Central memory CD4-positive, alpha-beta T cell (primary cell): ENCODE data around the gene CHST13.
A peak's percentile ranks its signal among the peaks of the same experiment; 100 is the strongest.

Experiments
- DNase-seq: peaks from one replicate; pipeline ENCODE4 v3.0.0; 2022

Gene CHST13

DNA sequence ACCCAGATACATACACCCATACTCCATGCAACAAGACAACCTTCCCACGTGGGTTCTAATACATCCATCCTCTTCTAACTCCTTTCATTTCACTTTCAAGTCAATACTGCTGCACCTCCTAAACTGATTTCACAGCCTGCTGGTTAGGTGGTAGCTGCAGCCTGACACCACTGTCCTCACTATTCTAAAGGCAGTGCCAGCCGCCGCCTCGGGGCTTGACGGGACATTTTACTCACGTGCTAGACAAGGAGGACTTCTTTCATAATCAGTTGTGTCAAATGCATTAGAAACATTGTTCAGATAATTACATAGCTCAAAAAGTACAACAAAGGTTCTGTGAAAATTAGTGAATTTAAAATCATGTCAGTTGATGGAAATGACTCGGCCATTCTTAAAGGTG lies 12.7 kb upstream of the CHST13 start:
- DNase-seq, result no peak

- DNase-seq, result no peak
Measured at GRCh38 chr3:126512026-126512425, 11.9 kb upstream of the CHST13 start.

GRCh38 chr3:126512916-126513650 lies 10.9 kb upstream of the CHST13 start:
- no peak for DNase-seq

DNA sequence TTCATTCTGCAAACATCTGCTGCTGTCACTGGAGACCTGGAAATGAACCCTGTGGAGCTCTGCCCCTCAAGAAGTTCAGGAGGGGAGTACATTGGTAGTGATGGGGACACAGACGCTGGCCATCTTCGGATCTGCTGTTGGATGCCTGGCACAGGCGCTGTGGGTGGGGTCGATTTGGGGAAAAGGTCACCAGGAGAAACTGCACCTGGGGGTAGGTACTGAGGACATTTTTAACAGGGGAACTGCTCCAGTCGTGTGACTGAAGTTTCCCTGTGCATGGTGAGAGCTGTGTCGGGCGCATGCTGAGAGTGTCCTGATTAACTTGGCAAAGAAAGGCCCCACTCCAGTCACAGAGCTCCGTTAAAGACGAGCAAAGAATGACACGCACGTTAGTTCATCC lies 9.8 kb upstream of the CHST13 start:
- no peak for DNase-seq

DNA sequence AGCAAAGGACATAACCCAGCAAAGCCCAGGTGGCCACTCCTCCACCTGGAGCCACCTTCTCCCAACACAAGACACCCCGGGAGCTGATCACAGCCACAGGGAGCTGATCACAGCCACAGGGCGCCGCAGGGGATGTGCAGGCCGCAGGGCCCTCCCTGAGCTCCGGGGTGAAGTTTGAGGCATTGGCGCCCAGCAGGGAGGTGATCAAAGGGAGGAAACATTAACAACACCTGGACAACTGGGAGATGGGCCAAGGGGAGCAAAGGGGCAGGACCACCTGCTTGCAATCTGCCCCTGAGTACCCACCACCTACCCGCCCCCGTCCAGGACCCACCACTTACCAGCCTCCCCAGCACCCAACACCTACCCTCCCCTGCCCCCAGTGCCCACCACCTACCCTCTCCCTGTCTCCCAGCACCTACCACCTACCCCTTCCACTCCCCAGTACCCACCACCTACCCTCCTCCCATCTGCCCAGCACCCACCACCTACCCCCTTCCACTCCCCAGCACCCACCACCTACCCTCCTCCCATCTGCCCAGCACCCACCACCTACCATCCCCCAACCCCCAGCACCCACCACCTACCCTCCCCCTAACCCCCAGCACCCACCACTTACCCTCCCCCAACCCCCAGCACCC lies 8.8 kb upstream of the CHST13 start:
- DNase-seq, result no peak

DNA sequence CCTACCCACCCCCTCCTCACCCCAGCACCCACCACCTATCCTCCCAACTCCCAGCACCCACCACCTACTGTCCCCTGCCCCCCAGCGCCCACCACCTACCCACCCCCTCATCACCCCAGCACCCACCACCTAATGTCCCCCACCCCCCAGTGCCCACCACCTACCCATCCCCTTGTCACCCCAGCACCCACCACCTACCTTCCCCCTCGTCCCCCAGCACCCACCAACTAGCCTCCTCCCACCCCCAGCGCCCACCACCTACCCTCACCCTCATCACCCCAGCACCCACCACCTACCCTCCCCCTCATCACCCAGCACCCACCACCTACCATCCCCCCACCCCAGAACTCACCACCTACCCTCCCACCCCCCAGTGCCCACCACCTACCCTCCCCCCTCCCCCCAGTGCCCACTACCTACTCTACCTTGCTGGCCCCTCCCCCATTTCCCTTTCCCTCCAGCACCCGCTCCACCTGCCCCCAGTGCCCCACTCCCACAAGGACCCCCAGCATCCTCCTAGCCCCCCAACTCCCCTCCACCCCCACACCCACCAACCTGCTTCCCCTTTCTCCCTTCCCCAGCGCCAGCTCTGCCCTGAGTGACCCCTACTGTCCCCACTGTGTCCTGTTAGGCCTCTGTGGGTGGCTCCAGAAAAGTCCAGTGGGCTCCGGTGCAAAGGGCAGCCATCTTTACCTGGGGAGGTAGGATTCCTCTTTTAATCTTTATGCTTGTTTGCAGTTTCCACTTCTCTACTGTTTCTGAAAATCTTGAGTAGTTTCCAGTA lies 7.6 kb upstream of the CHST13 start:
- no peak for DNase-seq

GRCh38 chr3:126516936-126517290 lies 7.0 kb upstream of the CHST13 start:
- no peak for DNase-seq

DNA sequence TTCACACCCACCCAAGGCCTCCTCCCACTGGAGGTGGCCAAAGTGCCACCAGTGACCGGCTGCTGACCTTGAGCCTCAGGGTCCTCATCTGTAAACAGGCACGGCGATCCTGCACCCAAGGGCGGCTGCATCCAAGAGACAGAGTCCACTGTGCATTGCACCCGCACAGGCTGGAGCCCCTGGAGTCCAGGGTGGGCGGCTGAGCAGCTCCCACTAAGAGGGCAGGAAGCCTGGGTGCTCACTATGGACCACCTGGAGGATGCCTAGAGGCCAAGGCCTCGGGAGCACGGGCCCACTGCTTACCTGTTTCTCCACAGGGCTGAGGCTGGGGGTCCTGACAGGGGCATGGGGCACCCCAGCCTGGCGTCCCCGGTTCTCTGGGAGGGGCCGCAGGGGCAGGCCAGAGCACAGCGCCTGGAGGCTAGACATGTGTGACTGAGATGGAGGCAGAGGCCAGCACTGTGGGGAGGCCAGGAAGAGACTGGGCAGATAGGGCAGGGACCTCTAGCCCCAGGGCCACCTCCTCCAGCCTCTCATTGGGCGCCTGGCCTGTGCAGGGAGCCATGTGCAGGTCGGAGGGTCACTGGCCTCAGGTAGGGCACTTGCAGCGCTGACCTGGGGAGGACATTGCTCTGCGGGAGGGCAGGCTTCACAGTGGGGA lies 6.5 kb upstream of the CHST13 start, which contains the start of gene UROC1:
UROC1 (minus strand) TSS at position 483 of the 661 bp plus-strand sequence; CDS start at position 429, 54 bp downstream.
- DNase-seq, result no peak

DNA sequence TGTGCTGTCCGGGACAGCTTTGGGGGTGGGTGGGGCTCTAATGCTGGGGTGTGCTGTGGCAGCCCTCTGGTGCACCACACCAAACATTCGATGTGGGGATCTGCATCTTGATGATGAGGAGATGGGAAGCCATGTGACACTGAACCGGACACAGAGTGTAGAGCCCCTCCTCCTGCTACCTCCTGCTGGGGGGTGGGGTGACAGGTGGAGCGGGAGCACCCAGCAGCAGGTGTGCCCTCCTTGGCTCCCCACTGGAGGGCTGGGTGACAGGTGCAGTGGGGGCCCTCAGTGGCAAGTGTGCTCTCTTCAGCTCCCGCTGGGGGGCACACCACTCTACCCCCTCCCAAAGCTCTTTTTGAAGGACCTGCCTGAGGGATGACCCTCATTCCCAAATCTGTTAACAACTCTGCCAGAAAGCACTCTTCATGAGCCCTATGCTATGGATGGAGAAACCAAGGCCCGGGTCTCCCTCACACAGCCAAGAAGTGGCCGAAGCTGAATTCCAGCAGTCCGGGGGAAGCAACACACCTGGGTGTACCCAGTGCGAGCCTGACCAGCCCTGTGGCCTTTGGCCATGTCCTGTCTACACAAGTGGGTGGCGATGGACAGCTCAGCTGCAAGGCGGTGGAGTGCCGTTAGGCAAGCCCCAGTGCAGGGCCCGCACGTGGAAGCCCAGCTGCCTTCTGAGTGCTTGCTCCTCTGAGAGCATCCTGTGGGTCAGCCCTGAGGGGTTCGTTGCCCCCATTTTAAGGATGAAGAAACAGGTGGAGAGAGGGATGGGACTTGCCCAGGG lies 5.8 kb upstream of the CHST13 start:
- DNase-seq, result no peak

- DNase-seq, result no peak
Measured at GRCh38 chr3:126518779-126519177, 5.2 kb upstream of the CHST13 start.

- no peak for DNase-seq
Measured at GRCh38 chr3:126519506-126520455, 4.2 kb upstream of the CHST13 start.

DNA sequence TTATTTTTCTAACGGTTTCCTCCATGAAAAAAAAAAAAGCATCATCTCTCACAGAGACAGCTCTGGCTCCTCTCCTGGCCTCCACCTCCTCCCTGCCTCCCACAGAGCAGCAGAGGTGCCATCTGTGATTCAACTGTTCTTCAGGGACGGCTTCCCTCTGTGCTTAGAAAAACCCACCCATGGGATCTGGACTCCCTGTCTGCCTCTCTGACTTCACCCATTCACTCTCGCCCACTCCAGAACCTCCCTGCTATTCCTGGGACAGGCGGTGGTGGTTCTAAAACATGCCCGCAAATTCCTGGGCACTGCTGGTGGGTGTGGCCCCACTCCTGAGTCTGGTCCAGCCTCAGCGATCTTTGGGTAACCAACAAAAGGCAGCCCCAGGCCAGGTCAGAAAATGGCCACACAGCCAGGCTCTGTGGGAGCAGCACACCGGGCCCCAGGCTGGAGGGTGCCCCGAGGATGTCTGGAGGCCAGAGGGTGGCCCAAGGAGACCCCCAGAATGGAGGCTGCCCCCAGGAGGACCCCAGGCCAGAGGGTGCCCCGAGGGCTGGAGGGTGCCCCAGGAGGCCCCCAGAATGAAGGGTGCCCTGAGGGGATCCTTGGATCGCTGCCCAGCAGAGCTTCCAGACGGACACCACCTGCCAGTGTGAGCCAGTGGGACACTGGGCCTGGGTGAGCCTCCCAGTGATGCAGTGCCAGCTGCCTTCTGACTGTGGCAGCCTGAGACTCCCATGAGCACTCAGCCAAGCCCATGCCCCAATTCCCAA lies 2.6 kb upstream of the CHST13 start:
- no peak for DNase-seq

GRCh38 chr3:126522363-126522788 lies 1.6 kb upstream of the CHST13 start:
- peak; percentile 21 for DNase-seq

DNA sequence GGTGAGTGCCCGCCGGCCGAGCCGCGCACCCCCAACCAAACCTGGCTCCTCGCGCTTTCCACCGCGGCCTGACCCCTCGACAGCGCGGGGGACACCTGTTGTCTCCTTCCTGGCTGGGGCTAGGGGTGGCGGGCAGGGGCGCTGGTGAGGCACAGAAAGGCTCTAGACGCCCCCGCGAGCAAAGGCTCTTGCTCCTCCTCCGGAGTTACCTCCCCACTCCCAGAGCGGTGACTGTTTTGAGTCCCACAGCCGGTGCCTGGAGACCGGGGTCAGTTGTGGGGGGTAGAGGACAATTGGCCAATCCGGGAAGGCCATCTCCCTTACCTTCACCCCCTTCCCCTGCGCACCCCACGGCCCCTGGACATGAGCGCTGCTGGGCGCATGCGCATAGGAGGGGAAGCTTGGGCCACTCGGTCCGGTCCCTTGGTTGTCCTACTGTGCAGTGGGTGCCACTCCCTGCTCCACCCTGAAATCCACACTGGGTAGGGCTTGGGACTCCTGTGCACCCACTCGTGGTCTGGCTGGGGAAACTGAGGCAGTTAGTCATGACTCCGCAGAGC lies 554 bp downstream of the CHST13 start:
- no peak for DNase-seq

GRCh38 chr3:126525091-126525852 lies 1.3 kb downstream of the CHST13 start:
- no peak for DNase-seq

GRCh38 chr3:126525853-126526667 lies 2.1 kb downstream of the CHST13 start:
- DNase-seq, result no peak

- no peak for DNase-seq
Measured at GRCh38 chr3:126526668-126527005, 2.7 kb downstream of the CHST13 start.

DNA sequence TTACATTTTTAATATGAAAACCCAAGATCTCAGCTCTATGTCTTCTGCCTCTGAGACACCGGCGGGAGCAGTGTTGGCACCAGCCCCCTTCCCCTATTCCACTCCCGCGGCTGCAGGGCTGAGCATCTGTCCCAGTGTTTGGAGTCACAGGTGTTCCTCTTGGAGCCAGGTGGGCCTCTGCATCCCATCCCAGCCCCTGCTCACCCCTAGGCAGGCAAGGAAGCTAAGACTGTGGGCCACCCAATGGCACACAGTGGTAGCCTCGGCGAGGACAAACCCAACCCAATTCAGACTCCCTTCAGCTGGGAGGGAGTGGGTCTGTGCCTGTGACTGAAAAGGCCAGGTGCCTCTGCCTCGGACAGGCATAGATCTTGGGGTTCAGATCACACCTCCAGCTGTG lies 3.1 kb downstream of the CHST13 start:
- no peak for DNase-seq
